Ishikawa (cell line): ENCODE results near the gene KDM4F.

Source experiments
- CEBPB ChIP-seq: IDR thresholded peaks from 2 replicates; pipeline ENCODE4 v1.6.1; 2012
- CREB1 ChIP-seq: IDR thresholded peaks from 2 replicates; pipeline ENCODE4 v1.6.1; 2012; ENCODE audit warnings: low read depth
- EGR1 ChIP-seq: IDR thresholded peaks from 2 replicates; pipeline ENCODE4 v1.6.1; 2012
- EP300 ChIP-seq: IDR thresholded peaks from 2 replicates; pipeline ENCODE4 v1.6.1; 2012; ENCODE audit warnings: borderline replicate concordance
- FOXM1 ChIP-seq: IDR thresholded peaks from 2 replicates; pipeline ENCODE4 v1.6.1; 2012; ENCODE audit warnings: low read depth, borderline replicate concordance
- NFIC ChIP-seq: IDR thresholded peaks from 2 replicates; pipeline ENCODE4 v1.6.1; 2012
- RAD21 ChIP-seq: IDR thresholded peaks from 2 replicates; pipeline ENCODE4 v1.6.1; 2012; ENCODE audit warnings: low read depth
- TAF1 ChIP-seq: IDR thresholded peaks from 2 replicates; pipeline ENCODE4 v1.6.1; 2012; ENCODE audit warnings: low read depth, mild to moderate bottlenecking
- TCF12 ChIP-seq: IDR thresholded peaks from 2 replicates; pipeline ENCODE4 v1.6.1; 2012; ENCODE audit warnings: low read depth
- TEAD4 ChIP-seq: IDR thresholded peaks from 2 replicates; pipeline ENCODE4 v1.6.1; 2012
- YY1 ChIP-seq: IDR thresholded peaks from 2 replicates; pipeline ENCODE4 v1.6.1; 2012; ENCODE audit warnings: low read depth
- ZBTB7A ChIP-seq: IDR thresholded peaks from 2 replicates; pipeline ENCODE4 v1.6.1; 2012; ENCODE audit warnings: low read depth
- TF ChIP-seq, protein P1 (sequence below): IDR thresholded peaks from 2 replicates; pipeline ENCODE4 v1.6.1; 2012; ENCODE audit warnings: low read depth, mild to moderate bottlenecking
- TF ChIP-seq, protein P2 (sequence below): IDR thresholded peaks from 2 replicates; pipeline ENCODE4 v1.6.1; 2012
- TF ChIP-seq, protein P3 (sequence below): IDR thresholded peaks from 2 replicates; pipeline ENCODE4 v1.6.1; 2012

The KDM4F gene

DNA sequence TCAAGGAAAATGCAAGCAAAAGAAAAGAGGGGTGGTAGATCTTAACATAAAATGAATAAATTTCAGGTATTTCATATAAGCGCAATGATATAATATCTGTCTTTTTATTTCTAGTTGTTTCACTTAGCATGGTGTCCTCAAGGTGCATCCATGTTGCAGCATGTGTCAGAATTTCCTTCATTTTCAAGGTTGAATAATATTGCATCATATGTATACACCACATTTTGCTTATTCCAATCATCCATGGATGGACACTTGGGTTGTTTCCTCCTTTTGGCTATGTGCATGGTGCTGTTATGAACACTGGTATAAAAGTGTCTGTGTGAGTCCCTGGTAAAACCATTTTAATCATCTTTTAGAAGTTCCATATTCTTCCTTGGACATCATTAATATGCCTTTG, 7.0 kb upstream of the KDM4F start:
- no peak for TF ChIP-seq NFIC
- no peak for TF ChIP-seq TEAD4
- no peak for TF ChIP-seq EGR1
- TF ChIP-seq, protein P1, sequence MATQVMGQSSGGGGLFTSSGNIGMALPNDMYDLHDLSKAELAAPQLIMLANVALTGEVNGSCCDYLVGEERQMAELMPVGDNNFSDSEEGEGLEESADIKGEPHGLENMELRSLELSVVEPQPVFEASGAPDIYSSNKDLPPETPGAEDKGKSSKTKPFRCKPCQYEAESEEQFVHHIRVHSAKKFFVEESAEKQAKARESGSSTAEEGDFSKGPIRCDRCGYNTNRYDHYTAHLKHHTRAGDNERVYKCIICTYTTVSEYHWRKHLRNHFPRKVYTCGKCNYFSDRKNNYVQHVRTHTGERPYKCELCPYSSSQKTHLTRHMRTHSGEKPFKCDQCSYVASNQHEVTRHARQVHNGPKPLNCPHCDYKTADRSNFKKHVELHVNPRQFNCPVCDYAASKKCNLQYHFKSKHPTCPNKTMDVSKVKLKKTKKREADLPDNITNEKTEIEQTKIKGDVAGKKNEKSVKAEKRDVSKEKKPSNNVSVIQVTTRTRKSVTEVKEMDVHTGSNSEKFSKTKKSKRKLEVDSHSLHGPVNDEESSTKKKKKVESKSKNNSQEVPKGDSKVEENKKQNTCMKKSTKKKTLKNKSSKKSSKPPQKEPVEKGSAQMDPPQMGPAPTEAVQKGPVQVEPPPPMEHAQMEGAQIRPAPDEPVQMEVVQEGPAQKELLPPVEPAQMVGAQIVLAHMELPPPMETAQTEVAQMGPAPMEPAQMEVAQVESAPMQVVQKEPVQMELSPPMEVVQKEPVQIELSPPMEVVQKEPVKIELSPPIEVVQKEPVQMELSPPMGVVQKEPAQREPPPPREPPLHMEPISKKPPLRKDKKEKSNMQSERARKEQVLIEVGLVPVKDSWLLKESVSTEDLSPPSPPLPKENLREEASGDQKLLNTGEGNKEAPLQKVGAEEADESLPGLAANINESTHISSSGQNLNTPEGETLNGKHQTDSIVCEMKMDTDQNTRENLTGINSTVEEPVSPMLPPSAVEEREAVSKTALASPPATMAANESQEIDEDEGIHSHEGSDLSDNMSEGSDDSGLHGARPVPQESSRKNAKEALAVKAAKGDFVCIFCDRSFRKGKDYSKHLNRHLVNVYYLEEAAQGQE, result no peak

DNA sequence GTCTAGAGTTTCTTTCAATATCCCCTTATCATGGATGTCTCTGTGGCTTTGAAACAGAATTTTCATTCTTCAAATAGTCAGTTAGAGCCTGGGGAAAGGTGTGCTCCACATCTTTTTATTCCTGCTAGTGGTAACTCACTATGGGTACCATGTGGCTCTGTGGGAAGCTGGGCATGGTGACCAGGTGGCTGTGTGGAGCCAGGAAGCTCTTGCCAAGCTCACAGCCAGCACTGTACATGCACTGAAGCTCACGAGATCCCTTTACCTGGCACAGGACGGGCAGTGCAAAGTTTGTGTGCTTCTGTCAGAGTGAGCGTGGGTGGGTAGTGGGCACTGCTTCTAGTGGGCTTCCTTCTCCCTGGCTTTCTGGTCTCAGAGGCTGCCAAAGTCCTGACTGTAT, 6.3 kb upstream of the KDM4F start:
- TF ChIP-seq EP300 (no peak), NFIC (no peak), CREB1 (no peak), YY1 (no peak), CEBPB (no peak), EGR1 (no peak), TCF12 (no peak), TAF1 (no peak), FOXM1 (no peak), ZBTB7A (no peak), TEAD4 (no peak), RAD21 (no peak)
- TF ChIP-seq, protein P2, sequence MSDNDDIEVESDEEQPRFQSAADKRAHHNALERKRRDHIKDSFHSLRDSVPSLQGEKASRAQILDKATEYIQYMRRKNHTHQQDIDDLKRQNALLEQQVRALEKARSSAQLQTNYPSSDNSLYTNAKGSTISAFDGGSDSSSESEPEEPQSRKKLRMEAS, result no peak
- TF ChIP-seq, protein P3, sequence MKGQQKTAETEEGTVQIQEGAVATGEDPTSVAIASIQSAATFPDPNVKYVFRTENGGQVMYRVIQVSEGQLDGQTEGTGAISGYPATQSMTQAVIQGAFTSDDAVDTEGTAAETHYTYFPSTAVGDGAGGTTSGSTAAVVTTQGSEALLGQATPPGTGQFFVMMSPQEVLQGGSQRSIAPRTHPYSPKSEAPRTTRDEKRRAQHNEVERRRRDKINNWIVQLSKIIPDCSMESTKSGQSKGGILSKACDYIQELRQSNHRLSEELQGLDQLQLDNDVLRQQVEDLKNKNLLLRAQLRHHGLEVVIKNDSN, result no peak
- TF ChIP-seq, protein P1, result no peak

DNA sequence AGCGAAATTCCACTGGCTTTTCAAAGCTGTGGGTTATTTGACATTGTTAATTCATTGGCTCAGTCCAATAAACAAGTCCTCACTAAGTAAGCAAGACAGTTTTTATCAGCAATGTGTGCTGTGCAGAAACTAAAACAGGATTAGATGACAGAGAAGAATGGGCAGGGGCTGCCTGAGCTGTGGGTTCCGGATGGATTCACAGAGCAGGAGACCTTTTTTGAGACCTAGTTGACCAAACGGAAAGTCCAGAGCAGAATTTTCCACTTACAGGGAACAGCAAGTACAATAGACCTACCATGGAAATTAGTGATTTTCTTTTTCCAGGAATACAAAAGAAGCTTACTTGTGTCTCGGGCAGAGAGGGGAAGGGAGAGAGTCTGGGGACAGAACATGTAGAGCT, 5.2 kb upstream of the KDM4F start:
- TF ChIP-seq TCF12, result no peak
- TF ChIP-seq TAF1, result no peak
- no peak for TF ChIP-seq FOXM1
- no peak for TF ChIP-seq CEBPB
- TF ChIP-seq, protein P2, result no peak

DNA sequence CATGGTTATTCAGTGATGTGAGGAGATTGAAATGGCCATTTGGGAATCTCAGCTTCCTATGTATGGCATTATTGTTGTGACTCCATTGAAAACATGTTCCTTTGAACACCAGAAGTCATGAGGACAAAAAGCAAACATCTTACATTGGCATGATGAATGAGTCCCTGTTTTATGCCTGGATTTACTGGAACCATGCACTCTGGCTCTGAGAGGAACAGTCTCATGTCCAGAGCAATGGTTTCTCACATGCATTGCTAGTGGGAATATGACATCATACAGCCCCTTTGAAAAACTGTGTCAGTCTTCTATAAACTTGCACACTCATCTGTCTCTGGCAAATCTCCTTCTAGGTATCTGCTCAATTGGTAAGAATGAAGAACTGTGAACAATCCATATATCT, 3.4 kb upstream of the KDM4F start:
- TF ChIP-seq TCF12 (no peak), NFIC (no peak), FOXM1 (no peak), EGR1 (no peak), CEBPB (no peak), EP300 (no peak), ZBTB7A (no peak), CREB1 (no peak), TEAD4 (no peak), TAF1 (no peak), YY1 (no peak), RAD21 (no peak)
- TF ChIP-seq, protein P2, result no peak
- TF ChIP-seq, protein P1, result no peak
- TF ChIP-seq, protein P3, result no peak
